ENCODE data around the gene MATN1.

DNA sequence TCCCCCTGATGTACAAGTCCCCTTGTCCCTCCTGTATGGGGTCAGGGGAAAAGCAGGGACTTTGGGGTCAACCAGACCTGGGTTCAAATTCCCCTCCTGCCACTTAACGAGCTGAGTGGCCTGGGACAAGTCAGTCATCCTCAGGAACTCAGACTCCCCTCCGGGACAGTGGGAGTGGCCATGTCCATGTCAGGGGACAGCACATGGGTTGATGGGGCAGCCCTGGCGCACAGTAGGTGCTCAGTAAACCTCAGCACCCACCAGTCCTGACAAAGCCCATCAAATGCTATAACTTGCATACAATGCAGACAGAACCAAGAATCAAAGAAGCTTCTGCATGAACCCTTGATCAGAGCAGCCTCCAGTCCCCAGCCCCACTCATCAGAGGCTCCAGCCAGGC is 30.0 kb downstream of the MATN1 start:
- TF ChIP-seq POLR2AphosphoS5 (IDR thresholded peaks at IDR 0.05; ENCODE audit: borderline replicate concordance, low read depth, low read length) (no peak), EZH2 (IDR thresholded peaks at IDR 0.05) (no peak)
